Sigmoid colon (tissue), 7 donors: ENCODE results near the gene PARVB. TPM values are rescaled to one million over a fixed set of nuclear protein-coding genes. Genes with fewer than 3 reads are reported as not detected.
A peak's percentile ranks its signal among the peaks of the same experiment; 100 is the strongest.

Experiments
- DNase-seq: peaks from one replicate; pipeline ENCODE4 v3.0.0-alpha.2; 2019
- H3K27ac ChIP-seq, 4 donors: fragments of 200-600 bp; sonication (generic); one replicate each; pipeline ENCODE4 v1.5.1; 2016 to 2019; ENCODE audit warnings: mild to moderate bottlenecking in 1 of 4
- H3K27me3 ChIP-seq, 3 donors: fragments of 200-600 bp; sonication (generic); one replicate each; pipeline ENCODE4 v1.5.1; 2019; ENCODE audit warnings: mild to moderate bottlenecking in 1 of 3
- H3K36me3 ChIP-seq, 4 donors: fragments of 200-600 bp; sonication (generic); one replicate each; pipeline ENCODE4 v1.5.1; 2016 to 2019
- H3K4me1 ChIP-seq, 4 donors: fragments of 200-600 bp; sonication (generic); one replicate each; pipeline ENCODE4 v1.5.1; 2017 to 2019
- H3K4me3 ChIP-seq, 4 donors: fragments of 200-600 bp; sonication (generic); one replicate each; pipeline ENCODE4 v1.5.1; 2017 to 2019; ENCODE audit warnings: mild to moderate bottlenecking in 2 of 4, moderate library complexity in 1 of 4
- H3K9me3 ChIP-seq, 4 donors: fragments of 200-600 bp in 3 of 4; sonication (generic) in 3 of 4; one replicate each; pipeline versions ENCODE4 v1.5.1 to v1.6.1; 2013 to 2019
- CTCF ChIP-seq, 4 experiments: fragments of 450-650 bp in 3 of 4; fragments of 200-600 bp in 1 of 4; IDR thresholded peaks; one replicate each; pipeline ENCODE4 v1.5.1; 2016 to 2019; ENCODE audit warnings: antibody characterized with exemption in 4 of 4, mild to moderate bottlenecking in 3 of 4, moderate library complexity in 2 of 4
- EP300 ChIP-seq, 4 donors: sonication (generic); formaldehyde crosslinking; IDR thresholded peaks; one replicate each; pipeline ENCODE4 v1.6.1; 2017; ENCODE audit warnings: antibody characterized with exemption in 4 of 4
- POLR2A ChIP-seq, 2 donors: fragments of 450-650 bp; IDR thresholded peaks; one replicate each; pipeline ENCODE4 v1.6.1; 2016; ENCODE audit warnings: antibody characterized with exemption in 2 of 2, mild to moderate bottlenecking in 2 of 2, moderate library complexity in 2 of 2
- POLR2AphosphoS5 ChIP-seq, 4 donors: sonication (generic); formaldehyde crosslinking; IDR thresholded peaks; one replicate each; pipeline ENCODE4 v1.6.1; 2017; ENCODE audit warnings: antibody characterized with exemption in 4 of 4
- WGBS, 2 donors: extraction: QIAGEN DNeasy Blood & Tissue Kit; methylation state at CpG; one replicate each; pipeline ENCODE4 v1.1.7; 2013; 5-methylcytosine and 5-hydroxymethylcytosine counted together
- intact Hi-C: fragments of 100-400 bp; cut with DNase I; formaldehyde crosslinking; loops from one replicate; pipeline ENCODE4 v1.15.1; 2023
- polyA plus RNA-seq, 3 donors: library from polyadenylated mRNA; stranded (reverse); fragments of 200-250 nt; gene quantifications; one replicate each; pipeline ENCODE4 v1.2.3, GENCODE V29; 2013
- total RNA-seq, 4 donors: library from RNA; depleted of rRNA; stranded (reverse); fragments of >200 nt; gene quantifications; one replicate each; pipeline ENCODE4 v1.1.0, GENCODE V29; 2016
- donor health status: healthy with polysubstance abuse.
- donor health status: Bipolar disorder and iron deficiency.
- donor health status: healthy.

Gene PARVB
- total and polyA plus RNA-seq, 7 donors: 6.9 to 21.6 (median 18.9) TPM

DNA sequence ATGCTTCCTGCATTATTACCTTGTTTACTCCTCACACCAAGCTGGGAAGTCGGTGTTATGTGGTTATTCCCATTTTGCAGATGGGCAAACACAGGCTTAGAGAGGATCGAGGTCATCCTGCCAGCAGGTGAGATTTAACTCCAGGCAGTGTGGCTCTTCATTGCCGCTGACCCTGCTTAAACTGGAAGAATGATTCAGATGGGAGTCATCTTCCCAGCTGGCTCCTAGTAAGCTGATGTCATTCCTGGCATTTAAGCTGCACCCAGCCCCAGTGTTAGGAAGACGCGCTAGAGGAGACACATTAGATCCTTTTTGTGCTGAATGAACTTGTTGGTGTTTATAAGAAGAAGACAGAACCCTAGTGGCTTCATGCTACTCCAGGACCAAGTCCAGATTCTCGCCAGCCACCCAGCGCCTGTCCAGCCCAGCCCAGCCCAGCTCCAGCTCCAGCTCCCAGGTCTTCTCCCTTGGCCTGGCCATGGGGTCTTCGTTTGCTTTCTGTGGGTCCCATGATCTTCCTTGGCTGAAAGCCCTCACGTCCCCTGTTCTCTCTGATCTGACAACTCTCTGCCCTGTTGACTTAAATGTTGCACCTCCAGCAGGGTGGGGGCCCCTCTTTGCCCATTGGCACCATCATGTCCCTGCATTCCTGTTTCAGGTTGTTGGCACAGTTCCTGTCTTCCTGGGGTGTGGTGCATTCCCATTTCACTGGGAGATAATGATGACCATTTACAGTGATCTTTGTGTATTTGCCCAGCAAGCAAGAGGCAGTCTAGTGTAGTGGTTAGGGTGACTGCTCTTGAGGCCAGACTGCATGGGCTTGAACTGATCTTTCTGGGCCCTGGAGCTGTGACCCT, 13.6 kb downstream of the PARVB start:
- Histone ChIP-seq H3K4me1 (peaks cover 0 to 23% (median 19%) of the 10 kb centered on the region in 4 donors), H3K27me3 (no peaks in the 10 kb centered on the region), H3K9me3 (no peaks in the 10 kb centered on the region), H3K4me3 (no peak overlapping the region), H3K36me3 (no peaks in the 10 kb centered on the region), H3K27ac (peak overlapping the region; percentile 62 to 80 (median 67))
- intact Hi-C loops: no loop called here
- peak; percentile 85 for DNase-seq
- peak in 3 of 4 donors; percentile 46 to 83 (median 57) for TF ChIP-seq POLR2AphosphoS5 (IDR thresholded peaks at IDR 0.05)
- TF ChIP-seq POLR2A (IDR thresholded peaks at IDR 0.05): no peak
- WGBS, 2 donors: 70 to 76% methylated on average over 9 of the region's 9 CpGs

DNA sequence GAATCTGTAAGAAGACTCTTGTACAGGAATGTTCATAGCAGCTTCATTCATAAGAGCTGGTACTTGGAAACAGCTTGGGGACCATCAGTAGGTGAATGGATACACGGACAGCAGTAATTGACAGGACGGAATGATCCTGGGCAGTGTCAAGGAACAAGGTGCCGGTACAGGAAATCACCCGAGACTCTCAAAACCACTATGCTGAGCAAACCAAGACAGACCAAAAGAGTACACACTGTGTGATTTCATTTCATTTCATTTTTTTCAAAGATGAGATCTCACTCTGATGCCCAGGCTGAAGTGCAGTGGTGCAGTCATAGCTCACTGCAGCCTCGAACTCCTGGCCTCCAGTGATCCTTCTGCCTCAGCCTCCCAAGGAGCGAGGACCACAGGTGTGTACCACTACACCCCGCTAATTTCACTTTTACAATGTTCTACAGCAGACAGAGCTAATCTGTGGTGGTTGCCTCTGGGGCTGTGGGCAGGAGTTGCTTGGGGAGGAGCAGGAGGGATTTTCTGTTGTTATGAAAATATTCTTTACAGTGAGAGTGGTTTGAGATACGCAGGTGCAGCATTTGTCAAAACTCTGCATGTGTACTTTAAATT, 15.6 kb downstream of the PARVB start:
- Histone ChIP-seq H3K4me1 (peaks cover 0 to 30% (median 19%) of the 10 kb centered on the region in 4 donors), H3K9me3 (no peaks in the 10 kb centered on the region), H3K27me3 (no peaks in the 10 kb centered on the region), H3K36me3 (no peaks in the 10 kb centered on the region), H3K27ac (no peak overlapping the region), H3K4me3 (no peak overlapping the region)
- DNase-seq: no peak
- intact Hi-C loops: no loop called here
- TF ChIP-seq POLR2AphosphoS5 (IDR thresholded peaks at IDR 0.05): no peak
- TF ChIP-seq CTCF (IDR thresholded peaks at IDR 0.05): no peak
- no peak for TF ChIP-seq POLR2A (IDR thresholded peaks at IDR 0.05)
- TF ChIP-seq EP300 (IDR thresholded peaks at IDR 0.05): no peak
- WGBS, 2 donors: 82 to 86% methylated on average over 8 of the region's 8 CpGs

DNA sequence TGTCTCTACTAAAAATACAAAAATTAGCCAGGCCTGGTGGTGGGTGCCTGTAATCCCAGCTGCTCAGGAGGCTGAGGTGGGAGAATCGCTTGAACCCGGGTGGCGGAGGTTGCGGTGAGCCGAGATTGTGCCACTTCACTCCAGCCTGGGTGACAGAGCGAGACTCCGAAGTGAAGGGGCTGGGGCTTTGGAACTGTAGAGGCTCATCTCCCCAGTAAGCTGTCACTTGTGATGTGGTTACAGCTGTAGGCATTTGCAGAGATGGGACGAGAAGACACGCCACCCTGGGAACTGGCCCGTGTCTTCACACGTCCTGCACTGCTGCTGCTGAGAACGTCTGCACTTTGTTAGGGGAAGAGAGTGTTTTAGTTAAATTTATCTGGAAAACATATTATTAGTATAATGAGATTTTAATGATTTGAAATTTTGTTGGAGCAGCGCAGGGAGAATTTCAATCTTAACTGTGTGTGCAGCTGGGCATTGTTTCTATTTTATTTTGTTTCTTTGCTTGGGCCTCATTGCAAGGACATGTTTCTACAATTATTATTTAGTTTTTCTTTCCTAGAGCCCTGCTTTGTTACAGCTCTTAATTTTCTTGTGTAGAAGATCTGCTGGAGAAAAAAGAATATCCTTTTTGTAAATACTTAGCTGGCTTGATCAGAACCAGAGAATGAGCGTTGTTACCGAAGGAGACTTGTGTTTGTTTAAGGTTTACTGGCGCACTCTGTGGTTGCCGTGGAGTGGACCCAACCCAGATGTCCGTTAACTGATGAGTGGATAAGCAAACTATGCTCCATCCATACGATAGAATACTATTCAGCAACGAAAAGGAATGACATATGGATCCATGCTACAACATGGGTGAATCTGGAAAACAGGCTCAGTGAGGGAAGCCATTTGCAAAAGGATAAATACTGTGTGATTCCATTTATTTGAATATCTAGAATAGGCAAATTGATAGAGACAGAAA, 18.4 kb downstream of the PARVB start:
- intact Hi-C loops: no loop called here
- no peak for DNase-seq
- WGBS, 2 donors: 56 to 66% methylated on average over 20 of the region's 20 CpGs
- H3K27me3 ChIP-seq: no peaks in the 10 kb centered on the region
- H3K9me3 ChIP-seq: no peaks in the 10 kb centered on the region
- peak overlapping the region in 3 of 4 donors; percentile 12 to 60 (median 41) for H3K27ac ChIP-seq
- H3K36me3 ChIP-seq: no peaks in the 10 kb centered on the region
- no peak for TF ChIP-seq EP300 (IDR thresholded peaks at IDR 0.05)
- no peak for TF ChIP-seq POLR2A (IDR thresholded peaks at IDR 0.05)
- TF ChIP-seq CTCF (IDR thresholded peaks at IDR 0.05): no peak
- no peak for TF ChIP-seq POLR2AphosphoS5 (IDR thresholded peaks at IDR 0.05)
- H3K4me1 ChIP-seq: peaks cover 0 to 24% (median 12%) of the 10 kb centered on the region in 4 donors
- H3K4me3 ChIP-seq: no peak overlapping the region

DNA sequence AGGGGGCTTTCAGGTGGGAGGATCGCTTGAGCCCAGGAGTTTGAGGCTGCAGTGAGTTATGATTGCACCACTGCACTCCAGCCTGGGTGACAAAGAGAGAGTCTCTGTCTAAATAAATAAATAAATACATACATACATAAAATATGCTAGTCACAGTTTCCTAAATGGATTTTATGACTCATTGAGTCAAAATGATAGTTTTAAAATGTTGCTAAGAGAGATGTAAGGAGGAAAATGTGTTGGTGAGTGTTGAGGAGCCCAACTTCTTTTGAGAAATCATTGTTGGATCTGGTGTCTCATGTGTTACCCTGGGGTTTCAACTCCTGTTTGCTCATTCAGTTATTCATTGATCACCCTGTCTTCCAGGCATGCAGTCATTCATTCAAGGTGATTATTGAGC, 21.0 kb downstream of the PARVB start:
- Histone ChIP-seq H3K36me3 (no peaks in the 10 kb centered on the region), H3K9me3 (no peaks in the 10 kb centered on the region), H3K4me1 (peaks cover 0 to 15% (median 4%) of the 10 kb centered on the region in 4 donors), H3K27ac (no peak overlapping the region), H3K4me3 (no peak overlapping the region), H3K27me3 (no peaks in the 10 kb centered on the region)
- intact Hi-C loops: no loop called here
- 87 to 98% methylated on average over 1 of the region's 1 CpG for WGBS, 2 donors
- no peak for TF ChIP-seq EP300 (IDR thresholded peaks at IDR 0.05)
- TF ChIP-seq CTCF (IDR thresholded peaks at IDR 0.05): no peak
- no peak for TF ChIP-seq POLR2AphosphoS5 (IDR thresholded peaks at IDR 0.05)
- TF ChIP-seq POLR2A (IDR thresholded peaks at IDR 0.05): no peak
- no peak for DNase-seq
